Measurements from ENCODE around the gene RPL28.

GRCh38 chr19:55372316-55373081, 13.2 kb upstream of the RPL28 start:
- TF ChIP-seq CTCF (IDR thresholded peaks at IDR 0.05) (no peak), POLR2A (IDR thresholded peaks at IDR 0.05) (no peak), POLR2AphosphoS5 (IDR thresholded peaks at IDR 0.05; ENCODE audit: insufficient read depth in 1 of 2, low read depth in 1 of 2) (no peak)

Measured in vagina (tissue), 2 donors.